ENCODE data around the gene RAD21L1. TPM values are rescaled to one million over a fixed set of nuclear protein-coding genes. Genes with fewer than 3 reads are reported as not detected.

The RAD21L1 gene
- 0.35 TPM in 1 of 2 replicates, not detected in the other for total RNA-seq

GRCh38 chr20:1225783-1226654 is at the start of gene RAD21L1:
RAD21L1 (plus strand) TSS chr20:1226044; CDS start chr20:1228454, 2,410 bp downstream.
- peak; percentile 32 for DNase-seq (ENCODE audit: low read depth)

GRCh38 chr20:1177680-1178079 is 48.2 kb upstream of the RAD21L1 start:
- peak; percentile 3 for DNase-seq (ENCODE audit: low read depth)

DNA sequence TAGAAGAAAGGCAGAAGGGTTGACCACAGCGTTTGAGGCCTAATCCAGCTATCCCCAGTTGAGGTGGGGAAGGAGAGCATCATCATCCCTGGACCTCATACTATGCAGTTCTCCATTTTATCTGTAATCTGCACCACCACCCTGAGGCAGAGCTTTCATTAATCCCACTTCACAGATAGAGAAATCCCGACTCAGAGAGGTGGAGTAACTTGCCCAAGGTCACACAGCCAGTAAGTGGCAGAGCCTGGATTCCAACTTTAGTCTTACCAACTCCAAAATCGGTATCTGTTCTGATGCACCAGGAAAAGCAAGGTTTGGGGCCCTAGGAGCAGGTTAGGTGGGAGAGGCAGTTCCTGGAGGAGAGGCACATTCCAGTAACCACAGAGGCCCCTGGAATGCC is 47.7 kb upstream of the RAD21L1 start:
- no peak for DNase-seq (ENCODE audit: low read depth)

GRCh38 chr20:1178623-1179022 is 47.2 kb upstream of the RAD21L1 start:
- DNase-seq (ENCODE audit: low read depth): peak; percentile 2

GRCh38 chr20:1180949-1181348 is 44.9 kb upstream of the RAD21L1 start:
- no peak for DNase-seq (ENCODE audit: low read depth)

GRCh38 chr20:1182106-1182505 is 43.7 kb upstream of the RAD21L1 start:
- DNase-seq (ENCODE audit: low read depth): no peak

DNA sequence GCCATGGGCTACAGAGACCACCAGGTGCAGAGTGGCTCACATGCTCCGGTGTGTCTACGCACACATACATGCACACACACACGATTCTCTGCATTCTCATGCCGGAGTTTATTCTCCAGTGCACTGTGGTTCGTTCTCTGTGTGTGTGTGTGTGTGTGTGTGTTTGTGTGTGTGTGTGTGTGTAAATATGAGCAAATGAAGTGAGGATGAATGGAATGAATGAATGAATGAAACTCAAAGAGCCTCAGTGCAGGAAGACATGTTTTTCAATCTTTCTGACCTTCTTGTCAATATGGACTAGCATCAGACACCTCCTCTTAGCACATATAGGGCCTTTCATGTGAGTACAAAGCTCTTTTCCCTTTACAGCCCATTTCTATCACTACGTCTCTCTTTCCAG is 42.7 kb upstream of the RAD21L1 start:
- DNase-seq (ENCODE audit: low read depth): no peak

GRCh38 chr20:1184260-1184637 is 41.6 kb upstream of the RAD21L1 start:
- no peak for DNase-seq (ENCODE audit: low read depth)

GRCh38 chr20:1184638-1185315 is 41.1 kb upstream of the RAD21L1 start, which contains the start of gene TMEM74B:
TMEM74B (minus strand) TSS chr20:1184981; CDS start chr20:1183801, 1,180 bp downstream.
- no peak for DNase-seq (ENCODE audit: low read depth)

DNA sequence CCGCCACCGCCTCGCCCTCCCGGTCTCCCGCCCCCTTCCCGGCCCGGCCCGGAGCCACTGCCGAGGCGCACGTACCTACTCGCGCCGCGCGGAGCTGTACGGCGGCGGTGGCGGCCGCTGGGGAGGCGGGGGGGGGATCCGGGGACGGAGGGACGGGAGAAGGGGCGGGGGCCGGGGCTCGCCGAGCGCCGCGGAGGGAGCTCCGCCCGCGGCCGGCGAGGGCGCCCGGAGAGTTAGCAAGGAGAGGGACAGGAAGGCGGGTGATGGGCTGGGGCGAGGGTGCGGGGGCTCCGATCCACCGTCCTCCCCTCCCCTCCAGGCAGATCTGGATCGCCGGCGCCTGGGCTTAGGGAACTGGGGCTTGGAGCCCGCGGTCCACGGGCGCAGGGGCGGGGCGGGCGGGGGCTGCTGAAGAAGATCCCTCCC is 40.5 kb upstream of the RAD21L1 start:
- DNase-seq (ENCODE audit: low read depth): no peak

- peak; percentile 5 for DNase-seq (ENCODE audit: low read depth)
Observed at GRCh38 chr20:1185790-1186334, 40.0 kb upstream of the RAD21L1 start.

DNA sequence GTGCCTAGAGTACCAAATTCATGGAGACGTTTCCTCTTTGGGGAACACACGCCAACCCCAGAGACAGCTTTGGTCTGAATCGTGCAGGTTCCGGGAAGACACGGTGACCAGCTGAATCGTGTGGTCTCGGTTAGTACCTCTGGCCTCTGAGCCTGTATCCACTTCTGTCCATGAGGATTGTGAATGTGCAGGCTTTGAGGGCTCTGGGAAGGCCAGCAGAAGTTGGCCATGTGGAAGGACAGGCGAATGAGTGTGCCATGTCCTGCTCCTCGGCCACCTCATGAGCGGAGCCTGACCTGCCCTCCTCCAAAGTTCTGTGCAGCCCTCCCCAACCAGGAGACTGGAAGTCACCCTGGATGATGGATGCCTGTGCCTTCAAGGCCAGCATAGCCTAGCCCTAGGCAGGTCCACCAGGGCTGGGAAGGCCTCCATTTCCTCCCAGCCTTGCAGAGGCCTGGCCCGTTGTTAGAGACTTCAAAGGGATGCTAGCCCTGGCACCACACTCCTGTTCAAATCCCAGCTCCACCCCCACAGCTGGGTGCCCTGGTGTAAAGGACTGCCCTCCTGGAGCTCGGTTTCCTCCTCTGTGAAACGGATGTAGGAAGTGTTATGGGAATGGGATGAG is 39.4 kb upstream of the RAD21L1 start:
- no peak for DNase-seq (ENCODE audit: low read depth)

DNA sequence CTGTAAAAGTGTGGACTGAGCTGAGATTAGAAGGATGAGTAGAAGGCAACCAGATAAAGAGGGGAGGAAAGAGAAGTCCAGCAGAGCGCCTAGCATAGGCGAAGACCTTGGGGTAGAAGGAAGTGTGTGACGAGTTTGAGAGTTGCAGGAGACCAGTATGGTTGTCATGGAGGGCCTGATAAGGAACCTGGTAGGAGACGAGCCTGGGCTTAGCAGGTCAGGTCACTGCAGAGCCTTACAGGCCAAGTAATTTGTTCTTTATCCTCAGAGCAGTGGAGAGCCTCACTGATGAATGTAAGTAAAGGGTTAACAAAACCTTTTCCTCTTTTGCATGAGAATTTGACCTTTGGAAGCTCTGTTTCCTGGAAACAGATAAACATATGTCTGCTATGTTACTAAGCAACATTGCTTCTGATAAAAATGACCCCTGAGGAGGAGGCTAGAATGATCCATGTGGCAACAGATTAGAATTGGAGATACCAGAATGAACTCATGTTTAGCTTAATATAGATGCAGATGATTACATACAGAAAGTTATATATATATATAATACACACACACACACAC is 38.2 kb upstream of the RAD21L1 start:
- peak; percentile 10 for DNase-seq (ENCODE audit: low read depth)

DNA sequence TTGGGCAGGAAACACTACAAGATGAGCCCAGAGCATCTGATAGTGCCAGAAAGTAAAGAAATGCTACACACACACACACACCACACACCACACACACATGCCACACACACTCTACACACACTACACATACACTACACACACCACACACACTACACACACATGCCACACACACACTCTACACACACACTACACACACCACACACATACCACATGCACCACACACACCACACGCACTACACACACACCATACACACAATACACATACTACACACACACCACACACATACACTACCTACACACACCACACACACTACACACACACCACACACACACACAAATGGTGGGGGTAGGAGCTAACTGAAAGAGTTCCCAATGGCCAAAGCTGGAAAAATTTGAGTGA is 37.5 kb upstream of the RAD21L1 start:
- no peak for DNase-seq (ENCODE audit: low read depth)

GRCh38 chr20:1189827-1190226 is 36.0 kb upstream of the RAD21L1 start:
- DNase-seq (ENCODE audit: low read depth): no peak

- DNase-seq (ENCODE audit: low read depth): no peak
Observed at GRCh38 chr20:1190847-1191246, 35.0 kb upstream of the RAD21L1 start.

DNA sequence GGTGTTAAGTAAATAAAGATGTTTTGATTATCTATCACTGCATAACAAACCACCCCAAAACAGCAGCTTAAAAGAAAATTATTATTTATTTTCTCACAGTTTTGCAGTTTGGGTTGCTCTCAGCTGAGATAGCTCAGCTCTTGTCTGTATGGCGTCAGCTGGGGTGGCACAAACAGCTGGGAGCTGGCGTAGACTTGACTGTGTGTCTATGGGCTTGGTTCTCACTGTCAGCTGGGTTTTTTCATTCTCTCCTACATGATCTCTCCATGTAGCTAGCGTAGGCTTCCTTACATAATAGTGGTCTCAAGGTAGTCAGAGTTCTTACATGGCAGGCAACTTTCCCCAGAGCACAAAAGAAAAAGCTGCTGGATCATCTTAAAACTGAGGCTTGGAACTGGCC is 34.5 kb upstream of the RAD21L1 start:
- no peak for DNase-seq (ENCODE audit: low read depth)

- no peak for DNase-seq (ENCODE audit: low read depth)
Observed at GRCh38 chr20:1195226-1195625, 30.6 kb upstream of the RAD21L1 start.

GRCh38 chr20:1196634-1197033 is 29.2 kb upstream of the RAD21L1 start:
- DNase-seq (ENCODE audit: low read depth): no peak

DNA sequence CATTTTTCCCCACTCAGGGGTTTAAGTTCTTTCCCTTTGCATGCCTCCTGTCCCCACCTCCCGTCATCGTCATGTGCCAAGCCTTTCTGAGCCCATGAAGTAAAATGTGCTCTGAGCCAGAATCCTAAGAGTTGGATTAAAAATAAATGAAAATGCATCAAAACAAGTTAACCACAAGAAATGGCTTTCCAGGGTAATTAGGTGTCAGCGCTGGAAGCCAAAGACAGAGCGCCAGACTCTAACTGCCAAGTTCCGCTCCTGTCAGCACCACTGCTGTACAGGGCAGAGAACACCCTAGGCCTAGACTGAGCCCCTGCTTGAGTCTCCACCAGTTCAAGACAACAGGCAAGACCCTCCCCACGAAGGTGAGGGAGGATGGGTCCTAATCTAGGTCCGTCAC is 28.0 kb upstream of the RAD21L1 start:
- no peak for DNase-seq (ENCODE audit: low read depth)

- DNase-seq (ENCODE audit: low read depth): no peak
Observed at GRCh38 chr20:1198751-1199150, 27.1 kb upstream of the RAD21L1 start.

Measured in renal cortical epithelial cell (primary cell).